ENCODE results near the gene KCNK4.

Gene KCNK4

GRCh38 chr11:64256300-64256699, 34.8 kb upstream of the KCNK4 start:
- H3K36me3 ChIP-seq (ENCODE audit: control insufficient read depth, insufficient read depth, low read length): peaks cover 21% of the 10 kb centered on the region
- no peaks in the 10 kb centered on the region for H3K9me3 ChIP-seq (ENCODE audit: control insufficient read depth, low read length)
- H3K4me3 ChIP-seq (ENCODE audit: low read length): no peak overlapping the region
- peaks cover 21% of the 10 kb centered on the region for H3K4me1 ChIP-seq (ENCODE audit: control insufficient read depth, insufficient read depth, low read length)
- H3K27me3 ChIP-seq (ENCODE audit: control insufficient read depth, insufficient read depth, low read length): no peaks in the 10 kb centered on the region
- H3K9ac ChIP-seq (ENCODE audit: low read length): no peak overlapping the region

GRCh38 chr11:64258356-64258755, 32.7 kb upstream of the KCNK4 start:
- H3K36me3 ChIP-seq (ENCODE audit: control insufficient read depth, insufficient read depth, low read length): peaks cover 28% of the 10 kb centered on the region
- no peaks in the 10 kb centered on the region for H3K9me3 ChIP-seq (ENCODE audit: control insufficient read depth, low read length)
- H3K9ac ChIP-seq (ENCODE audit: low read length): no peak overlapping the region
- peaks cover 6% of the 10 kb centered on the region for H3K4me1 ChIP-seq (ENCODE audit: control insufficient read depth, insufficient read depth, low read length)
- H3K27me3 ChIP-seq (ENCODE audit: control insufficient read depth, insufficient read depth, low read length): no peaks in the 10 kb centered on the region
- H3K4me3 ChIP-seq (ENCODE audit: low read length): no peak overlapping the region

GRCh38 chr11:64258946-64259532, 32.1 kb upstream of the KCNK4 start:
- H3K4me3 ChIP-seq (ENCODE audit: low read length): no peak overlapping the region
- H3K36me3 ChIP-seq (ENCODE audit: control insufficient read depth, insufficient read depth, low read length): peaks cover 33% of the 10 kb centered on the region

GRCh38 chr11:64259533-64260067, 31.5 kb upstream of the KCNK4 start:
- Histone ChIP-seq H3K27me3 (ENCODE audit: control insufficient read depth, insufficient read depth, low read length) (no peaks in the 10 kb centered on the region), H3K9ac (ENCODE audit: low read length) (no peak overlapping the region), H3K4me1 (ENCODE audit: control insufficient read depth, insufficient read depth, low read length) (no peaks in the 10 kb centered on the region), H3K9me3 (ENCODE audit: control insufficient read depth, low read length) (no peaks in the 10 kb centered on the region), H3K4me3 (ENCODE audit: low read length) (no peak overlapping the region), H3K36me3 (ENCODE audit: control insufficient read depth, insufficient read depth, low read length) (peaks cover 32% of the 10 kb centered on the region)

More at GRCh38 chr11:64258946-64259532, 32.1 kb upstream of the KCNK4 start:
- Histone ChIP-seq H3K4me1 (ENCODE audit: control insufficient read depth, insufficient read depth, low read length) (no peaks in the 10 kb centered on the region), H3K27me3 (ENCODE audit: control insufficient read depth, insufficient read depth, low read length) (no peaks in the 10 kb centered on the region), H3K9ac (ENCODE audit: low read length) (no peak overlapping the region), H3K9me3 (ENCODE audit: control insufficient read depth, low read length) (no peaks in the 10 kb centered on the region)

- Histone ChIP-seq H3K4me1 (ENCODE audit: control insufficient read depth, insufficient read depth, low read length) (no peaks in the 10 kb centered on the region), H3K9me3 (ENCODE audit: control insufficient read depth, low read length) (no peaks in the 10 kb centered on the region), H3K9ac (ENCODE audit: low read length) (no peak overlapping the region), H3K27me3 (ENCODE audit: control insufficient read depth, insufficient read depth, low read length) (no peaks in the 10 kb centered on the region), H3K4me3 (ENCODE audit: low read length) (no peak overlapping the region), H3K36me3 (ENCODE audit: control insufficient read depth, insufficient read depth, low read length) (peaks cover 26% of the 10 kb centered on the region)
Observed at GRCh38 chr11:64260147-64260708, 30.9 kb upstream of the KCNK4 start.

GRCh38 chr11:64261556-64262080, 29.5 kb upstream of the KCNK4 start:
- Histone ChIP-seq H3K4me3 (ENCODE audit: low read length) (no peak overlapping the region), H3K36me3 (ENCODE audit: control insufficient read depth, insufficient read depth, low read length) (peaks cover 17% of the 10 kb centered on the region), H3K4me1 (ENCODE audit: control insufficient read depth, insufficient read depth, low read length) (no peaks in the 10 kb centered on the region), H3K27me3 (ENCODE audit: control insufficient read depth, insufficient read depth, low read length) (no peaks in the 10 kb centered on the region), H3K9me3 (ENCODE audit: control insufficient read depth, low read length) (no peaks in the 10 kb centered on the region), H3K9ac (ENCODE audit: low read length) (no peak overlapping the region)

- no peak overlapping the region for H3K4me3 ChIP-seq (ENCODE audit: low read length)
- peaks cover 17% of the 10 kb centered on the region for H3K36me3 ChIP-seq (ENCODE audit: control insufficient read depth, insufficient read depth, low read length)
- no peak overlapping the region for H3K9ac ChIP-seq (ENCODE audit: low read length)
- no peaks in the 10 kb centered on the region for H3K9me3 ChIP-seq (ENCODE audit: control insufficient read depth, low read length)
- peaks cover 6% of the 10 kb centered on the region for H3K4me1 ChIP-seq (ENCODE audit: control insufficient read depth, insufficient read depth, low read length)
- H3K27me3 ChIP-seq (ENCODE audit: control insufficient read depth, insufficient read depth, low read length): no peaks in the 10 kb centered on the region
Observed at GRCh38 chr11:64262271-64263002, 28.7 kb upstream of the KCNK4 start.

- H3K9me3 ChIP-seq (ENCODE audit: control insufficient read depth, low read length): no peaks in the 10 kb centered on the region
- peaks cover 14% of the 10 kb centered on the region for H3K4me1 ChIP-seq (ENCODE audit: control insufficient read depth, insufficient read depth, low read length)
- peaks cover 17% of the 10 kb centered on the region for H3K36me3 ChIP-seq (ENCODE audit: control insufficient read depth, insufficient read depth, low read length)
- H3K4me3 ChIP-seq (ENCODE audit: low read length): no peak overlapping the region
- no peak overlapping the region for H3K9ac ChIP-seq (ENCODE audit: low read length)
- H3K27me3 ChIP-seq (ENCODE audit: control insufficient read depth, insufficient read depth, low read length): no peaks in the 10 kb centered on the region
Observed at GRCh38 chr11:64263021-64263946, 27.8 kb upstream of the KCNK4 start.

GRCh38 chr11:64263947-64264317, 27.2 kb upstream of the KCNK4 start:
- peaks cover 21% of the 10 kb centered on the region for H3K4me1 ChIP-seq (ENCODE audit: control insufficient read depth, insufficient read depth, low read length)
- no peak overlapping the region for H3K9ac ChIP-seq (ENCODE audit: low read length)
- H3K36me3 ChIP-seq (ENCODE audit: control insufficient read depth, insufficient read depth, low read length): peaks cover 17% of the 10 kb centered on the region
- no peak overlapping the region for H3K4me3 ChIP-seq (ENCODE audit: low read length)
- no peaks in the 10 kb centered on the region for H3K27me3 ChIP-seq (ENCODE audit: control insufficient read depth, insufficient read depth, low read length)
- H3K9me3 ChIP-seq (ENCODE audit: control insufficient read depth, low read length): no peaks in the 10 kb centered on the region

GRCh38 chr11:64264371-64264852, 26.7 kb upstream of the KCNK4 start:
- Histone ChIP-seq H3K4me1 (ENCODE audit: control insufficient read depth, insufficient read depth, low read length) (peaks cover 22% of the 10 kb centered on the region), H3K36me3 (ENCODE audit: control insufficient read depth, insufficient read depth, low read length) (peaks cover 17% of the 10 kb centered on the region), H3K27me3 (ENCODE audit: control insufficient read depth, insufficient read depth, low read length) (no peaks in the 10 kb centered on the region), H3K9me3 (ENCODE audit: control insufficient read depth, low read length) (no peaks in the 10 kb centered on the region), H3K4me3 (ENCODE audit: low read length) (no peak overlapping the region), H3K9ac (ENCODE audit: low read length) (no peak overlapping the region)

Measured in mucosa of stomach (tissue), 1 donor.